Measurements from ENCODE around the gene HEATR5B.

HEATR5B gene

DNA sequence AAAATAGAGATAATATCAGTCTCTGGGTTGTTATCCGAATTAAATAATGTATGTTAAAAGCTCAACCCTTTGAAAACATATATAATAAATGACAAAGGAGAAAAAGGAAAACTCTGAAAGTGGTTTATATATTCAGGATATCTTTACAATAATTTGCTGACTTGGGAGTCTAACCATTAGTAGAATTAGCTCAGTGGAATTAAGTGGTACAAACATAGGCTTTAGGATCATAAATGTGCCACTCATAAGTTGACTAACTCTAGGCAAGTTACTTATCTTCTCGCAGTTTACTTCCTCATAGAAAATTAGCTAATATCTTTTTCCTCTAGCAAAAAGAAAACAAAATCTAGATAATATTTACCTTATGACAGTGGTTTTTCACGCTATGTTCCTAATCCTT lies 44.6 kb downstream of the HEATR5B start:
- no peak for TF ChIP-seq CTCF (IDR thresholded peaks at IDR 0.05; ENCODE audit: low read depth, low read length)
- no peak overlapping the region for H3K4me3 ChIP-seq (ENCODE audit: low read depth, low read length)

- H3K4me3 ChIP-seq (ENCODE audit: low read depth, low read length): no peak overlapping the region
- no peak for TF ChIP-seq CTCF (IDR thresholded peaks at IDR 0.05; ENCODE audit: low read depth, low read length)
Observed at GRCh38 chr2:37037771-37038170, 46.4 kb downstream of the HEATR5B start.

- no peak for TF ChIP-seq CTCF (IDR thresholded peaks at IDR 0.05; ENCODE audit: low read depth, low read length)
Observed at GRCh38 chr2:37029758-37030157, 54.4 kb downstream of the HEATR5B start.

GRCh38 chr2:37026050-37026449 lies 58.1 kb downstream of the HEATR5B start:
- no peak overlapping the region for H3K4me3 ChIP-seq (ENCODE audit: low read depth, low read length)
- TF ChIP-seq CTCF (IDR thresholded peaks at IDR 0.05; ENCODE audit: low read depth, low read length): no peak

More at GRCh38 chr2:37029758-37030157, 54.4 kb downstream of the HEATR5B start:
- H3K4me3 ChIP-seq (ENCODE audit: low read depth, low read length): no peak overlapping the region

GRCh38 chr2:37020887-37021796 lies 63.0 kb downstream of the HEATR5B start:
- TF ChIP-seq CTCF (IDR thresholded peaks at IDR 0.05; ENCODE audit: low read depth, low read length): no peak
- H3K4me3 ChIP-seq (ENCODE audit: low read depth, low read length): no peak overlapping the region

- no peak overlapping the region for H3K4me3 ChIP-seq (ENCODE audit: low read depth, low read length)
- no peak for TF ChIP-seq CTCF (IDR thresholded peaks at IDR 0.05; ENCODE audit: low read depth, low read length)
Observed at GRCh38 chr2:37020212-37020886, 63.8 kb downstream of the HEATR5B start.

DNA sequence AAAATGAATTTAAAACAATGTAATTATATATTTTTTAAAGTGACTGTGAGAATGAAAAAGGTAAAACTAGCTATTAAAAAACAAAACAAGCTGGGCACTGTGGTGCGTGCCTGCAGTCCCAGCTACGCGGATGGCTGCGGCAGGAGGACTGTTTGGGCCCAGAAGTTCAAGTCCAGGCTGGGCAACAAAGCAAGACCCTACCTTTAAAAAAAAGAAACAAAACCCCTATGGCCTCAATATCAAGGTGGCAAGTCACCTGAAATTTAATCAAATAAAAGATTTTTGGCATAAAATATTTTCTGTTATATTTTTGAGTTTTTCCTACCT lies 70.9 kb downstream of the HEATR5B start:
- TF ChIP-seq CTCF (IDR thresholded peaks at IDR 0.05; ENCODE audit: low read depth, low read length): no peak

More for the DNA sequence above, 70.9 kb downstream of the HEATR5B start:
- H3K4me3 ChIP-seq (ENCODE audit: low read depth, low read length): no peak overlapping the region

Data from WI38 (cell line).